Liver (tissue), 9 donors: ENCODE measurements around the gene GNAT1. TPM values are rescaled to one million over a fixed set of nuclear protein-coding genes. Genes with fewer than 3 reads are reported as not detected.

ENCODE experiments used
- DNase-seq: peaks from one replicate; pipeline ENCODE4 v3.0.0-alpha.2; 2017; ENCODE audit warnings: low spot score
- H3K27ac ChIP-seq, 2 donors: one replicate each; pipeline ENCODE4 v1.7.0; 2013; ENCODE audit warnings: inconsistent platforms in 2 of 2, low read length in 2 of 2, control low read depth in 1 of 2, low read depth in 1 of 2, mild to moderate bottlenecking in 1 of 2
- H3K27me3 ChIP-seq, 4 donors: one replicate each; pipeline versions ENCODE4 v1.6.1 to v1.7.0; 2013; ENCODE audit warnings: low read length in 3 of 4, inconsistent platforms in 1 of 4, mild to moderate bottlenecking in 1 of 4, moderate library complexity in 1 of 4; ENCODE audit not compliant: control insufficient read depth in 4 of 4, insufficient read depth in 4 of 4
- H3K36me3 ChIP-seq, 4 donors: one replicate each; pipeline versions ENCODE4 v1.6.1 to v1.7.0; 2013; ENCODE audit warnings: low read length in 3 of 4, mild to moderate bottlenecking in 3 of 4, low read depth in 1 of 4, moderate library complexity in 1 of 4; ENCODE audit not compliant: control insufficient read depth in 4 of 4, insufficient read depth in 3 of 4
- H3K4me1 ChIP-seq, 4 donors: one replicate each; pipeline versions ENCODE4 v1.6.1 to v1.7.0; 2013; ENCODE audit warnings: low read length in 3 of 4, mild to moderate bottlenecking in 3 of 4, moderate library complexity in 1 of 4; ENCODE audit not compliant: control insufficient read depth in 4 of 4, insufficient read depth in 4 of 4
- H3K4me3 ChIP-seq, 3 donors: one replicate each; pipeline versions ENCODE4 v1.6.1 to v1.7.0; 2013; ENCODE audit warnings: low read length in 3 of 3, control low read depth in 1 of 3, low read depth in 1 of 3, mild to moderate bottlenecking in 1 of 3
- H3K9ac ChIP-seq, 2 donors: one replicate each; pipeline ENCODE4 v1.7.0; 2013; ENCODE audit warnings: low read length in 2 of 2, mild to moderate bottlenecking in 2 of 2, moderate library complexity in 2 of 2, control low read depth in 1 of 2, low read depth in 1 of 2
- H3K9me3 ChIP-seq, 4 donors: one replicate each; pipeline versions ENCODE4 v1.6.1 to v1.7.0; 2013; ENCODE audit warnings: low read length in 3 of 4; ENCODE audit not compliant: control insufficient read depth in 4 of 4
- EGR1 ChIP-seq, 2 donors: IDR thresholded peaks; 2 replicates each; pipeline ENCODE4 v1.6.1; 2016 to 2018; ENCODE audit warnings: antibody characterized with exemption in 2 of 2, low read depth in 2 of 2
- HNF4A ChIP-seq, 2 donors: conservative IDR thresholded peaks; 2 replicates each; pipeline ENCODE4 v1.6.1; 2016; ENCODE audit warnings: antibody characterized with exemption in 2 of 2, mild to moderate bottlenecking in 2 of 2
- JUND ChIP-seq, 2 donors: IDR thresholded peaks; 2 replicates each; pipeline ENCODE4 v1.6.1; 2016; ENCODE audit warnings: antibody characterized with exemption in 2 of 2
- NR2F2 ChIP-seq: IDR thresholded peaks from 2 replicates; pipeline ENCODE4 v1.6.1; 2016; ENCODE audit warnings: antibody characterized with exemption
- RAD21 ChIP-seq, 2 donors: IDR thresholded peaks; 2 replicates each; pipeline ENCODE4 v1.6.1; 2016; ENCODE audit warnings: antibody characterized with exemption in 2 of 2, mild to moderate bottlenecking in 2 of 2
- REST ChIP-seq: IDR thresholded peaks from 2 replicates; pipeline ENCODE4 v1.6.1; 2016; ENCODE audit warnings: antibody characterized with exemption, mild to moderate bottlenecking
- RXRA ChIP-seq, 2 donors: IDR thresholded peaks; 2 replicates each; pipeline ENCODE4 v1.6.1; 2017 to 2018; ENCODE audit warnings: antibody characterized with exemption in 2 of 2, mild to moderate bottlenecking in 1 of 2
- YY1 ChIP-seq: IDR thresholded peaks from 2 replicates; pipeline ENCODE4 v1.6.1; 2016; ENCODE audit warnings: antibody characterized with exemption, mild to moderate bottlenecking
- WGBS: extraction: QIAGEN DNeasy Blood & Tissue Kit; methylation state at CpG from one replicate; pipeline ENCODE4 v1.1.7; 2013; 5-methylcytosine and 5-hydroxymethylcytosine counted together
- polyA plus RNA-seq, 2 donors: library from polyadenylated mRNA; stranded (reverse) in 1 of 2; unstranded in 1 of 2; fragments of 200-250 nt in 1 of 2; fragments of >200 nt in 1 of 2; fragmentation: Nextera tagmentation in 1 of 2; extraction: Ambion mirVana in 1 of 2; gene quantifications; one replicate each; pipeline versions ENCODE4 v1.2.1 to v1.2.3, GENCODE V29; 2013 to 2015
- total RNA-seq, 2 donors: library from RNA; depleted of rRNA; stranded (reverse); fragments of >200 nt; gene quantifications; one replicate each; pipeline ENCODE4 v1.2.3, GENCODE V29; 2014
- TF ChIP-seq, protein P1 (sequence below): IDR thresholded peaks from 2 replicates; pipeline ENCODE4 v1.6.1; 2016; ENCODE audit warnings: antibody characterized with exemption
- TF ChIP-seq, protein P2 (sequence below): IDR thresholded peaks from 2 replicates; pipeline ENCODE4 v1.6.1; 2016; ENCODE audit warnings: antibody characterized with exemption
- TF ChIP-seq, protein P3 (sequence below): fragments of 150-350 bp; IDR thresholded peaks from 2 replicates; pipeline ENCODE4 v1.5.1; 2017; ENCODE audit warnings: improper control_type of control experiment, low read depth, low read length; ENCODE audit not compliant: missing input control
- donor health status: healthy.
- donor health status: healthy.
- donor health status: healthy.
- donor health status: healthy.
- donor health status: healthy.

Gene GNAT1
- total and polyA plus RNA-seq, 4 donors: 0.08 TPM; not detected in 3

DNA sequence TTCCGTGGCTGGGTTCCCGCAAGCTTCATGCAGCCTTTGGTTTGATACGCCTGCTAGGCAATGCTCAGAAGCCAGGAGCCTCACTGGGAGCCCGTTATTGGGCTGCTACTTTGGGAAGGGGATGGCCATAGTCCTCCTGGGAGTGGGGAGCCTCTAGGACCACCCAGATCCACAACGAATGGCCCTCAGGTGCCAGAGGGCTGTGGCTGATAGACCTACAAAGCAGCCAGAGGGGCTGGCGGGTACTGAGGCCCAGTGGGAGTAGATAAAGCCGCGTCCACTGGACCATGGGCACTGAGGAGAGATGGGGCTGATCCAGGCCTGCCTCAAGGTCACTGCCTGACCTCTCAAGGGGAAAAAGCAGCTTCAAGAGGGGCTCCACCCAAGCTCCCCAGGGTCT is 714 bp downstream of the GNAT1 start:
- no peak for TF ChIP-seq YY1
- no peak for TF ChIP-seq HNF4A (conservative IDR thresholded peaks at IDR 0.05)
- no peak for TF ChIP-seq REST
- TF ChIP-seq NR2F2: no peak
- TF ChIP-seq EGR1 (IDR thresholded peaks at IDR 0.05; ENCODE audit: low read depth in 2 of 2): no peak
- TF ChIP-seq RXRA (IDR thresholded peaks at IDR 0.05): no peak
- TF ChIP-seq, protein P1, sequence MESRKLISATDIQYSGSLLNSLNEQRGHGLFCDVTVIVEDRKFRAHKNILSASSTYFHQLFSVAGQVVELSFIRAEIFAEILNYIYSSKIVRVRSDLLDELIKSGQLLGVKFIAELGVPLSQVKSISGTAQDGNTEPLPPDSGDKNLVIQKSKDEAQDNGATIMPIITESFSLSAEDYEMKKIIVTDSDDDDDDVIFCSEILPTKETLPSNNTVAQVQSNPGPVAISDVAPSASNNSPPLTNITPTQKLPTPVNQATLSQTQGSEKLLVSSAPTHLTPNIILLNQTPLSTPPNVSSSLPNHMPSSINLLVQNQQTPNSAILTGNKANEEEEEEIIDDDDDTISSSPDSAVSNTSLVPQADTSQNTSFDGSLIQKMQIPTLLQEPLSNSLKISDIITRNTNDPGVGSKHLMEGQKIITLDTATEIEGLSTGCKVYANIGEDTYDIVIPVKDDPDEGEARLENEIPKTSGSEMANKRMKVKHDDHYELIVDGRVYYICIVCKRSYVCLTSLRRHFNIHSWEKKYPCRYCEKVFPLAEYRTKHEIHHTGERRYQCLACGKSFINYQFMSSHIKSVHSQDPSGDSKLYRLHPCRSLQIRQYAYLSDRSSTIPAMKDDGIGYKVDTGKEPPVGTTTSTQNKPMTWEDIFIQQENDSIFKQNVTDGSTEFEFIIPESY: no peak
- H3K4me1 ChIP-seq: peaks cover 13 to 57% (median 36%) of the 10 kb centered on the region in 4 donors
- no peak overlapping the region for H3K27ac ChIP-seq

GRCh38 chr3:50192689-50193141 is 1.3 kb downstream of the GNAT1 start:
- peaks cover 13 to 57% (median 38%) of the 10 kb centered on the region in 4 donors for H3K4me1 ChIP-seq
- no peak overlapping the region for H3K4me3 ChIP-seq
- TF ChIP-seq RXRA (IDR thresholded peaks at IDR 0.05) (peak in 1 of 2 donors; percentile 6), RAD21 (IDR thresholded peaks at IDR 0.05) (peak; percentile 97 to 98), JUND (IDR thresholded peaks at IDR 0.05) (no peak)
- TF ChIP-seq, protein P2, sequence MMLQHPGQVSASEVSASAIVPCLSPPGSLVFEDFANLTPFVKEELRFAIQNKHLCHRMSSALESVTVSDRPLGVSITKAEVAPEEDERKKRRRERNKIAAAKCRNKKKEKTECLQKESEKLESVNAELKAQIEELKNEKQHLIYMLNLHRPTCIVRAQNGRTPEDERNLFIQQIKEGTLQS: no peak
- TF ChIP-seq, protein P3, sequence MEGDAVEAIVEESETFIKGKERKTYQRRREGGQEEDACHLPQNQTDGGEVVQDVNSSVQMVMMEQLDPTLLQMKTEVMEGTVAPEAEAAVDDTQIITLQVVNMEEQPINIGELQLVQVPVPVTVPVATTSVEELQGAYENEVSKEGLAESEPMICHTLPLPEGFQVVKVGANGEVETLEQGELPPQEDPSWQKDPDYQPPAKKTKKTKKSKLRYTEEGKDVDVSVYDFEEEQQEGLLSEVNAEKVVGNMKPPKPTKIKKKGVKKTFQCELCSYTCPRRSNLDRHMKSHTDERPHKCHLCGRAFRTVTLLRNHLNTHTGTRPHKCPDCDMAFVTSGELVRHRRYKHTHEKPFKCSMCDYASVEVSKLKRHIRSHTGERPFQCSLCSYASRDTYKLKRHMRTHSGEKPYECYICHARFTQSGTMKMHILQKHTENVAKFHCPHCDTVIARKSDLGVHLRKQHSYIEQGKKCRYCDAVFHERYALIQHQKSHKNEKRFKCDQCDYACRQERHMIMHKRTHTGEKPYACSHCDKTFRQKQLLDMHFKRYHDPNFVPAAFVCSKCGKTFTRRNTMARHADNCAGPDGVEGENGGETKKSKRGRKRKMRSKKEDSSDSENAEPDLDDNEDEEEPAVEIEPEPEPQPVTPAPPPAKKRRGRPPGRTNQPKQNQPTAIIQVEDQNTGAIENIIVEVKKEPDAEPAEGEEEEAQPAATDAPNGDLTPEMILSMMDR: peak; percentile 97
- peak; percentile 84 for DNase-seq
- 23% methylated on average over 21 of the region's 21 CpGs for WGBS
- no peaks in the 10 kb centered on the region for H3K9me3 ChIP-seq
- no peak overlapping the region for H3K27ac ChIP-seq
- H3K9ac ChIP-seq: no peak overlapping the region
- no peaks in the 10 kb centered on the region for H3K27me3 ChIP-seq
- H3K36me3 ChIP-seq: no peaks in the 10 kb centered on the region

More for the DNA sequence above, 714 bp downstream of the GNAT1 start:
- no peaks in the 10 kb centered on the region for H3K9me3 ChIP-seq
- DNase-seq: no peak
- H3K36me3 ChIP-seq: no peaks in the 10 kb centered on the region
- no peak overlapping the region for H3K4me3 ChIP-seq
- H3K9ac ChIP-seq: no peak overlapping the region
- H3K27me3 ChIP-seq: no peaks in the 10 kb centered on the region
- 84% methylated on average over 8 of the region's 8 CpGs for WGBS
